SK-N-SH treated with all-trans-retinoic acid at 6 μM for 48 hours (cell line): Measurements from ENCODE around the gene AUTS2.

ENCODE experiments used
- BACH2 ChIP-seq: fragments of 250-450 bp; sonication (Bioruptor Pico); IDR thresholded peaks from 2 replicates; pipeline ENCODE4 v1.9.0; 2021; ENCODE audit warnings: mild to moderate bottlenecking, borderline replicate concordance
- CREB5 ChIP-seq: fragments of 250-450 bp; sonication (Bioruptor Pico); IDR thresholded peaks from 2 replicates; pipeline ENCODE4 v1.5.1; 2020; ENCODE audit warnings: low read depth, mild to moderate bottlenecking, moderate library complexity
- CSDC2 ChIP-seq: fragments of 250-450 bp; sonication (Bioruptor Pico); IDR thresholded peaks from 2 replicates; pipeline ENCODE4 v1.5.0; 2020; ENCODE audit warnings: mild to moderate bottlenecking, moderate library complexity
- ISL1 ChIP-seq: fragments of 250-450 bp; sonication (Bioruptor Pico); IDR thresholded peaks from 2 replicates; pipeline ENCODE4 v2.1.2; 2022; ENCODE audit warnings: mild to moderate bottlenecking, moderate library complexity
- PATZ1 ChIP-seq: fragments of 250-450 bp; sonication (Bioruptor Pico); IDR thresholded peaks from 2 replicates; pipeline ENCODE4 v1.8.0; 2020; ENCODE audit warnings: mild to moderate bottlenecking, moderate library complexity, borderline replicate concordance
- POU6F1 ChIP-seq: fragments of 250-450 bp; sonication (Bioruptor Pico); IDR thresholded peaks from 2 replicates; pipeline ENCODE4 v1.8.0; 2021; ENCODE audit warnings: low read depth, mild to moderate bottlenecking, moderate library complexity, borderline replicate concordance
- PPARA ChIP-seq: fragments of 250-450 bp; sonication (Bioruptor Pico); IDR thresholded peaks from 2 replicates; pipeline ENCODE4 v1.5.0; 2020; ENCODE audit warnings: mild to moderate bottlenecking, borderline replicate concordance
- RARB ChIP-seq: fragments of 250-450 bp; sonication (Bioruptor Pico); IDR thresholded peaks from 2 replicates; pipeline ENCODE4 v1.8.0; 2021; ENCODE audit warnings: mild to moderate bottlenecking, moderate library complexity
- ZFP3 ChIP-seq: fragments of 250-450 bp; sonication (Bioruptor Pico); IDR thresholded peaks from 2 replicates; pipeline ENCODE4 v1.5.0; 2020; ENCODE audit warnings: mild to moderate bottlenecking, moderate library complexity
- ZNF565 ChIP-seq: fragments of 450-650 bp; formaldehyde crosslinking; conservative IDR thresholded peaks from 2 replicates; pipeline ENCODE4 v1.5.0; 2020; ENCODE audit warnings: low read depth, mild to moderate bottlenecking, moderate library complexity
- ZNF8 ChIP-seq: fragments of 450-650 bp; formaldehyde crosslinking; IDR thresholded peaks from 2 replicates; pipeline ENCODE4 v1.5.0; 2020; ENCODE audit warnings: mild to moderate bottlenecking, moderate library complexity
- TF ChIP-seq, protein P1 (sequence below): fragments of 250-450 bp; sonication (Bioruptor Pico); IDR thresholded peaks from 2 replicates; pipeline ENCODE4 v1.5.0; 2020; ENCODE audit warnings: mild to moderate bottlenecking, moderate library complexity

DNA sequence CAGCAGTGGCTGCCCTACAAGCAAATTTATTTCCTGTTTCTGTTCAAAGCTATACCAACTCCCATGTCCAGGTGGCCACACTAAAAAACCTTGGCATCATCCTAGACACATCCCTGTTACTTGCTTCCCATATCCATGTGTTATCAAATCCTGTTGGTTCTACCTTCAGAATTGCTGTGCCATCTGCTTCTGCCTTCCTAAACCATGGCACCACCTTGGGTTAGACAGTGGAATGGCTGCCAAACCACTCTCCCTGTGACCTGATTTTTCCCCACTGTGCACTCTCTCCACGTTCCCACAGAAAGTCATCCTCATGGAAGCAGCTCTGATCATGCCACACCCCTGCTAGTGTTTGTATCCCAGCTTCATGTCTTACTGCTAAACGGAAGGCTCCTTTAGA lies 836.1 kb downstream of the AUTS2 start:
- TF ChIP-seq CSDC2 (no peak), ZNF8 (no peak), PATZ1 (CRISPR knock-in tag) (no peak), ZFP3 (CRISPR knock-in tag) (no peak), RARB (CRISPR knock-in tag) (no peak), POU6F1 (CRISPR knock-in tag) (no peak), BACH2 (CRISPR knock-in tag) (no peak), ZNF565 (CRISPR knock-in tag) (no peak), PPARA (CRISPR knock-in tag) (no peak), ISL1 (CRISPR knock-in tag) (no peak), CREB5 (CRISPR knock-in tag) (no peak)
- TF ChIP-seq, protein P1, sequence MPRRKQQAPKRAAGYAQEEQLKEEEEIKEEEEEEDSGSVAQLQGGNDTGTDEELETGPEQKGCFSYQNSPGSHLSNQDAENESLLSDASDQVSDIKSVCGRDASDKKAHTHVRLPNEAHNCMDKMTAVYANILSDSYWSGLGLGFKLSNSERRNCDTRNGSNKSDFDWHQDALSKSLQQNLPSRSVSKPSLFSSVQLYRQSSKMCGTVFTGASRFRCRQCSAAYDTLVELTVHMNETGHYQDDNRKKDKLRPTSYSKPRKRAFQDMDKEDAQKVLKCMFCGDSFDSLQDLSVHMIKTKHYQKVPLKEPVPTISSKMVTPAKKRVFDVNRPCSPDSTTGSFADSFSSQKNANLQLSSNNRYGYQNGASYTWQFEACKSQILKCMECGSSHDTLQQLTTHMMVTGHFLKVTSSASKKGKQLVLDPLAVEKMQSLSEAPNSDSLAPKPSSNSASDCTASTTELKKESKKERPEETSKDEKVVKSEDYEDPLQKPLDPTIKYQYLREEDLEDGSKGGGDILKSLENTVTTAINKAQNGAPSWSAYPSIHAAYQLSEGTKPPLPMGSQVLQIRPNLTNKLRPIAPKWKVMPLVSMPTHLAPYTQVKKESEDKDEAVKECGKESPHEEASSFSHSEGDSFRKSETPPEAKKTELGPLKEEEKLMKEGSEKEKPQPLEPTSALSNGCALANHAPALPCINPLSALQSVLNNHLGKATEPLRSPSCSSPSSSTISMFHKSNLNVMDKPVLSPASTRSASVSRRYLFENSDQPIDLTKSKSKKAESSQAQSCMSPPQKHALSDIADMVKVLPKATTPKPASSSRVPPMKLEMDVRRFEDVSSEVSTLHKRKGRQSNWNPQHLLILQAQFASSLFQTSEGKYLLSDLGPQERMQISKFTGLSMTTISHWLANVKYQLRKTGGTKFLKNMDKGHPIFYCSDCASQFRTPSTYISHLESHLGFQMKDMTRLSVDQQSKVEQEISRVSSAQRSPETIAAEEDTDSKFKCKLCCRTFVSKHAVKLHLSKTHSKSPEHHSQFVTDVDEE (CRISPR knock-in tag): no peak
